Posterior vena cava (tissue), 2 donors: ENCODE data around the gene CDHR1. TPM values are rescaled to one million over a fixed set of nuclear protein-coding genes. Genes with fewer than 3 reads are reported as not detected.
"Not testable (repeated sequence)": the region's sequence is repeated elsewhere in the genome, so short reads cannot be mapped to it uniquely, and the experiment has no call there.

ENCODE experiments used
- DNase-seq: peaks from one replicate; pipeline ENCODE4 v3.0.0-alpha.2; 2020; ENCODE audit warnings: low spot score
- intact Hi-C, 2 donors: fragments of 100-400 bp; cut with DNase I; formaldehyde crosslinking; loops; one replicate each; pipeline versions ENCODE4 v1.14.1 to v1.14.2; 2022 to 2023
- total RNA-seq, 2 donors: library from RNA; stranded (reverse); fragmentation: NEBNext Ultra II Directional; extraction: Animal tissue kit (Norgen Biotek cat#: 25700); gene quantifications; one replicate each; pipeline ENCODE4 v1.2.1, GENCODE V29; 2021
- donor health status: DM: yes; HTN: yes; CAD: no.
- donor health status: DM: yes; HTN: yes; CAD: no.

Gene CDHR1
- total RNA-seq, 2 donors from 2014 or later, result 0.14 to 0.28 TPM

GRCh38 chr10:84172467-84173356, 21.6 kb upstream of the CDHR1 start:
- intact Hi-C loops, result no loop called here
- DNase-seq, result no peak

- intact Hi-C loops, result no loop called here
- DNase-seq, result no peak
These were observed 20.8 kb upstream of the CDHR1 start, which contains the start of gene GPR15LG for GRCh38 chr10:84173501-84173929. GPR15LG (plus strand) TSS chr10:84173801; CDS start chr10:84173852, 51 bp downstream.

- DNase-seq, result no peak
These were observed 18.9 kb upstream of the CDHR1 start for GRCh38 chr10:84175436-84175835.

DNA sequence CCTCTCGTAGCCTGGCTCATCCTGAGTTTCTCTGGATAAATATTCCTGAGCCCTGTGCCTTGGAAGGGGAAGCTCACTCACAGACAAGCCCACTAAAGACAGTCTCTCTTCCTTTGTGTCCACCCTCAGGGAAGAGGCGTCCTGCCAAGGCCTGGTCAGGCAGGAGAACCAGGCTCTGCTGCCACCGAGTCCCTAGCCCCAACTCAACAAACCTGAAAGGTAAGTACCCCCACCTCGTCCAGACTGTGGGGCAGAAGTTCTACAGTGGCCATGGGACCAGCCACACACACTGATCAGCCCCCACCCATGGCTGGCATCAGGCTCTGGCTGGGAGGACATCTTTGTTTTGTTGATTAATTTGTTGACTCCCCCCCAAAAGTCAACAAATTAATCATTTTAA, 18.0 kb upstream of the CDHR1 start:
- DNase-seq, result no peak
- intact Hi-C loops, result no loop called here

More at GRCh38 chr10:84175436-84175835, 18.9 kb upstream of the CDHR1 start:
- intact Hi-C loops, result no loop called here

GRCh38 chr10:84176836-84177474, 17.4 kb upstream of the CDHR1 start:
- DNase-seq, result no peak
- intact Hi-C loops, result no loop called here

- intact Hi-C loops, result no loop called here
- no peak for DNase-seq
These were observed 16.7 kb upstream of the CDHR1 start for GRCh38 chr10:84177541-84178141.

DNA sequence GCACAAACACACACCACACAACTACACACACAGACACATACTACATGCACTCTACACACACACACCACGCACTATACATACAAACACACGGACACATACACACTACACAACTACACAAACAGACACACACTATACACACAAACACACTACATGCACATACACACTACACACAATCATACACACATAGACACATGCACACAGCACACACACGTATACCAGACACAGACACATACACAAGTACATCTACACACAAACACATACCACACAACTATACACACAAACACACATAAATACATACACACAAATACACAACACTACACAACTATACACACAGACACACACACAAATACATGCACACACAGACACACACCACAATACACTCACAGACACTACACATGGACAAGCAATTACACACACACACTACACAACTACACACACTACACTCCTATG, 16.2 kb upstream of the CDHR1 start:
- no peak for DNase-seq
- intact Hi-C loops, result no loop called here

GRCh38 chr10:84179059-84179710, 15.2 kb upstream of the CDHR1 start:
- no peak for DNase-seq
- intact Hi-C loops, result no loop called here

DNA sequence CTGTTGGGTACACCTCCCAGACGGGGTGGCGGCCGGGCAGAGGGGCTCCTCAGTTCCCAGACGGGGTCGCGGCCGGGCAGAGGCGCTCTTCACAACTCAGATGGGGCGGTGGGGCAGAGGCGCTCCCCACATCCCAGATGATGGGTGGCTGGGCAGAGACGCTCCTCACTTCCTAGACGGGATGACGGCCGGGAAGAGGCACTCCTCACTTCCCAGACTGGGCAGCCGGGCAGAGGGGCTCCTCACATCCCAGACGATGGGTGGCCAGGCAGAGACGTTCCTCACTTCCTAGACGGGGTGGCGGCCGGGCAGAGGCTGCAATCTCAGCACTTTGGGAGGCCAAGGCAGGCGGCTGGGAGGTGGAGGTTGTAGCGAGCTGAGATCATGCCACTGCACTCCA, 14.0 kb upstream of the CDHR1 start:
- intact Hi-C loops, DNase-seq: not testable (repeated sequence)

DNA sequence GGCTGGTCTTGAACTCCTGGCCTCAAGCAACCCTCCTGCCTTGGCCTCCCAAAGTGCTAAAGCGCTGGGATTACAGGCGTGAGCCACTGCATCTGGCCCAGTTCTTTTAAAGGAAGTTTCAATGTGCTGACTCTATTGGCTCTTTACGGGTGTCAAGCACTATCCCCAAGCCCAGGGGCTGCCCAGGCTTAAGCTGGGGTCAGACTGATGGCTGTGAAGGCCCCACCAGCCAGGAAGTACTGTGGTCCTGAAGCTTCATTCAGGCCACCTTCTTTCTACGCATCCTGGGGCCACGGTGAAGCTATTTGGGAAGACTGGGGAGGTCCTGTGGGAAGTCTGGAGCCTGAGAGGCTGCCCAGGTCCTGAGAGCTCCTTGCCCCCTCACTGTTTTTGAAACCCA, 12.7 kb upstream of the CDHR1 start:
- intact Hi-C loops, result no loop called here
- no peak for DNase-seq

- no peak for DNase-seq
- intact Hi-C loops, result no loop called here
These were observed 9.8 kb upstream of the CDHR1 start for GRCh38 chr10:84184517-84184916.

GRCh38 chr10:84185526-84186175, 8.7 kb upstream of the CDHR1 start:
- no peak for DNase-seq
- intact Hi-C loops, result no loop called here

- no peak for DNase-seq
- intact Hi-C loops, result no loop called here
These were observed 5.5 kb upstream of the CDHR1 start for GRCh38 chr10:84188815-84189214.

- intact Hi-C loops, result loop anchor here in 1 of 2 donors (10.0 kb wide), 2 partner anchors 386 to 466 kb away; no protein-coding TSS in a partner anchor
These were observed 3.7 kb upstream of the CDHR1 start for GRCh38 chr10:84190621-84191020.

GRCh38 chr10:84191106-84191505, 3.2 kb upstream of the CDHR1 start:
- DNase-seq, result no peak
- intact Hi-C loops, result loop anchor here in 1 of 2 donors (10.0 kb wide), 2 partner anchors 386 to 466 kb away; no protein-coding TSS in a partner anchor

More at GRCh38 chr10:84190621-84191020, 3.7 kb upstream of the CDHR1 start:
- DNase-seq, result no peak

DNA sequence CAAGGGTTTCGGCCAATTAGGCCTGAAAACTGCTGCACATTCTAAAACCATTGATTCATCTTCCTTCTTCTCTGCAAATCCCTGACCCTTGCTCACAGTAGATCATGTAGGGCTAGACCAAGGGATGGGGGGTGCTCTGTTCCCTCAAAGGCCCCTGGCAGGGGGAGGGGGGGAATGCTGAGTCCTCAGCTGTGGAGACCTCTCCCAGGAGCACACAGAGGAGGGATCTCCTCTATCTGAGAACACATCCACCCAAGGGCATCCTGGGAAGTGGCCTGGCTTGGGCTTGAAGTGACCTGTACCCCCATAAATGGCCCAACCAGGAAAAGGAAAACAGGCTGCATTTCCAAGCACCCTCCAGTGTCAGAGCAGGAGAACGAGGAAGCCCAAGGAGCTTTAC, 1.0 kb upstream of the CDHR1 start:
- intact Hi-C loops, result loop anchor here in 1 of 2 donors (10.0 kb wide), 2 partner anchors 389 to 469 kb away; no protein-coding TSS in a partner anchor
- DNase-seq, result no peak

GRCh38 chr10:84193846-84194423, 402 bp upstream of the CDHR1 start:
- intact Hi-C loops, result loop anchor here in 1 of 2 donors (10.0 kb wide), 2 partner anchors 389 to 469 kb away; no protein-coding TSS in a partner anchor
- no peak for DNase-seq
